OCI-M1 (cell line): Measurements from ENCODE around the gene TAOK3.
A peak's percentile ranks its signal among the peaks of the same experiment; 100 is the strongest.
"Not testable (repeated sequence)": the region's sequence is repeated elsewhere in the genome, so short reads cannot be mapped to it uniquely, and the experiment has no call there.

Experiments used
- DNase-seq: peaks from one replicate; lab custom pipeline; 2025; lab: John Stamatoyannopoulos, UW

The TAOK3 gene

GRCh38 chr12:118299791-118300460 lies 72.8 kb downstream of the TAOK3 start:
- DNase-seq = peak; percentile 39

DNA sequence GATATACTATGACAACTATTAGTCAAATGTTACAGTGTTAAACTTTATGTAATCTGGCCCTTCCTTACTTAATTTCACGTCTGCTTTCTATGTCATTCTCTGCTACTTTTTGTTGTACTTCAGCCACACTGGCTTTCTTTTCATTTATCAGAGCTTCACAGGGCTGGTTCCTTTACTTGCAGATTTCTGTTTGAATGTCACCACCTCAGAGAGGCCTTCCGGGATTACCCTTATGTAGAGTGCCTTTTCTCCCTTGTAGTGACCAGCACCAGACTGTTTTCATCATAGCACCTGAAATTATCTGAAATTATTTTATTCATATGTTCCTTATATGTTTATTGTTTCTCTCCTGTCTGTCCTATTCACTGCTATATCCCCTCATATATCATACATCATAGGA lies 75.4 kb downstream of the TAOK3 start:
- DNase-seq = no peak

DNA sequence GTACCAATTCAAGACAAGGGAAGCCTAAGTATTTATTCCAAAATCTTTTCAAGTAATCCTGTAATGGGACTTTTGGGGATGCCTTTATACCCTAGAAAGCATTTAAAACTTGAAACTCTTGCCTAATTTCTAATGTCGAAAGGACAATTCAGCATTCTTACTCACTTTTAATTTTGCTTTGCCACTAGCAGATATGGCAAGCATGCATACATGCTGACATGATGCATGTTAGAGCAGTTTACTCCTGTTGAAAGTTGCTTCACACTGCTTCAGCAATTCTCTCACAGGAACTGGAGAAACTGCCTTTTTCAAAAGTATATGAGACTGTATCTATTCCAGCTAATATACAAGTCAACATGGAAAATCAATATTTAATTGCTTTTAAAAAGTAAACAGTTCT lies 79.9 kb downstream of the TAOK3 start:
- no peak for DNase-seq

GRCh38 chr12:118290130-118290529 lies 82.6 kb downstream of the TAOK3 start:
- DNase-seq = peak; percentile 17

DNA sequence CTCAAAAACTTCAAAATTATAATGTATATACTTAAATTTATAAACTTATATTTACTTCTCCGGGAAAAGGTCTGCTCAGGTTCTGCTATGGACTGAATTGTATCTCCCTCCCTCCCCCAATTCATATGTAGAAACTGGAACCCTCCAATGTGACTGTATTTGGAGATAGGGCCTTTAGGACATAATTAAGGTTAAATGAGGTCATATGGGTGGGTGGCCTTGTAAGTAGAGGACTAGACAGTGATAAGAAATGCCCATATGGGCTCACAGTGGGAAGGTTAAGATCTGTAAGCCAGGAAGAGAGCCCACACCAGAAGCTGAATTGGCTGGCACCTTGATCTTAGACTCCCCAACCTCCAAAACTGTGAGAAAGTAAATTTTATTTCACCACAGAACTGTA lies 84.5 kb downstream of the TAOK3 start:
- DNase-seq = peak; percentile 87

GRCh38 chr12:118287728-118288127 lies 85.0 kb downstream of the TAOK3 start:
- DNase-seq = no peak

DNA sequence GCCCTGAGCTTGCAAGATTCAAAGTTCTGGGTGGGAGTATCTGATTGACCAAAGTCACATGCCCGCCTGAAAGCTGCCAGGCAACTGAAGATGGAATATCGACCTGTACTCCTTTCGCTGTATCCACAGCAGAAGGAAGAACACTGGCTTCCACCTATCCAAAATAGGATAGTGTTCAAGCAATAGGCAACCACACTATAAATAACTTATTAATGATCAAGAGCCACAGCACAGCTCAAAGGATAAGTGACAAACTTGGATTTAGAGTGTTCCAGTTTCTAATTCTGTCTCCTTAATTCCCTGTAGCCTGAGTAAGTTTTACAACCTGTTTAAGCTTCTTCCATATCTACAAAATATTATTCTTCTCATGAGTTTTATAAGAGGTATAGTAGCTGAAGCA lies 89.9 kb downstream of the TAOK3 start:
- no peak for DNase-seq

GRCh38 chr12:118278288-118278687 lies 94.4 kb downstream of the TAOK3 start:
- not testable (repeated sequence) for DNase-seq

- DNase-seq = no peak
Observed at GRCh38 chr12:118274066-118274465, 98.6 kb downstream of the TAOK3 start.

DNA sequence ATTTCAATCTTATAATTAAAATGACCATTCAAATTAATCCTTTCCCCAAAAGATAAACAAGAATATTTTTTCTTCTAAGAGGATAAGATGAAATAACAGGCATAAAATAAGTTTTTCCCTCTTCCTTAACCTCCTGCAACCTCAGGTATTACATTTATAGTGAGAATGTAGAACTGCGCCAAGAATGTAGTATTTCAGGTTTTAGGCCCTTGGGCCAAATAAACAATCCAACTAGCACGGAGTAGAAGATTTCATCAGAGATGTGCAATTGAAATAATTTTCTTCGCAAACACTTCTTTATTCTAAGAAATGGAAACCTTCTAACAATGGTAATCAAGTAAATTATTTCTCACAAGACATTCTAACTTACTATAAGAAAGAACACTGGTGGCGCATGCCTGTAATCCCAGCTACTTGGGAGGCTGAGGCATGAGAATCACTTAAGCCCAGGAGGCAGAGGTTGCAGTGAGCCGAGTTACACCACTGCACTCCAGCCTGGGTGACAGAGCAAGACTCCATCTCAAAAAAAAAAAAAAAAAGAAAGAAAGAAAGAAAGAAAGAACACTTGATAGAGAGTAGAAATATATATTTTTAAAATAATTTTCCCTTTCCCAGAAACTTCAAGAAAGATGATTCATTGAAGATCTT lies 100.8 kb downstream of the TAOK3 start:
- DNase-seq = no peak

- DNase-seq = no peak
Observed at GRCh38 chr12:118271183-118271582, 101.5 kb downstream of the TAOK3 start.

DNA sequence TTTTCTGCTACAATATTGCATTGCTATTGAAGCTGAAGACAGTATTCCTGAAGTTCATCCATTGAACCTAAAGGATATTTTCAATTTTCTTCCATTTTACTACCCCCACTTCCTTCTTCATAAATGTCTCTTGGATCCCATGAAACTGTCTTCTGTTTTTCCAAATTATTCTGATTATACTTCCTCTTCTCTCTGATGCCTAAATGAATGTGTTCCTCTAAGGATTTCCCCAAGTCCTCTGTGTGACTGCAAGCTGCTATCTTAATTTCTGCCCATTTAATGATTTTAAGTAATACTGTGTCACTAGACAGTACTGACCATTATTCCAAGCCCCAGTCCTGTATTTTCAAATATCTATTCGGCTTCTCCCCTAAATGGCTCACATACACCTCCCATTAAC lies 102.9 kb downstream of the TAOK3 start:
- peak; percentile 1 for DNase-seq

- DNase-seq = no peak
Observed at GRCh38 chr12:118259079-118259478, 113.6 kb downstream of the TAOK3 start.

- no peak for DNase-seq
Observed at GRCh38 chr12:118256352-118256751, 116.4 kb downstream of the TAOK3 start.

DNA sequence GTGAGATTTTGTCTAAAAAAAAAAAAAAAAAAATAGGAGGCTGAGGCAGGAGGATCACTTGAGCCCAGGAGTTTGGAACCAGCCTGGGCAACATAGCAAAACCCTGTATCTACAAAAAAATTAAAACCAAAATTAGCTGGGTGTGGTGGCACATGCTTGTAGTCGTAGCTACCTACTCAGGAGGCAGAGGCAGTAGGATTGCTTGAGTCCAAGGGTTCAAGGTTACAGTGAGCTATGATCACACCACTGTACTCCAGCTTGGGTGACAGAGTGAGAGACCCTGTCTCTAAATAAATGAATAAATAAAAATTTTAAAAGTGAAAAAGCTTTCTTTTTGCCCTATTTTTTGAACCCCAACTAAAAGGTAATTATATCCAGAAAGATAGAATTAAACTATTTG lies 123.2 kb downstream of the TAOK3 start:
- no peak for DNase-seq

DNA sequence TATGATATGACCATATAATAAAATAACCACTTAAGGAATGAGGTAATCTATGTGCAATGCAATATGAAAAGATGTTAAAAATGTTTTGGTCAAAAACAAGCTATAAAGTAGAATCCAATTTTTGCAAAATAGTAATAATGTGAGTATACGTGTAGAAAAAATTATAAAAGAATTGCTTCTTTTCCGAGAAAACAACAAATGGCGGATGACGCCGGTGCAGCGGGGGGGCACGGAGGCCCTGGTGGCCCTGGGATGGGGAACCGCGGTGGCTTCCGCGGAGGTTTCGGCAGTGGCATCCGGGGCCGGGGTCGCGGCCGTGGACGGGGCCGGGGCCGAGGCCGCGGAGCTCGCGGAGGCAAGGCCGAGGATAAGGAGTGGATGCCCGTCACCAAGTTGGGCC lies 126.8 kb downstream of the TAOK3 start:
- DNase-seq = not testable (repeated sequence)

GRCh38 chr12:118238888-118239287 lies 133.8 kb downstream of the TAOK3 start:
- peak; percentile 4 for DNase-seq

GRCh38 chr12:118237908-118238307 lies 134.8 kb downstream of the TAOK3 start:
- DNase-seq = no peak

DNA sequence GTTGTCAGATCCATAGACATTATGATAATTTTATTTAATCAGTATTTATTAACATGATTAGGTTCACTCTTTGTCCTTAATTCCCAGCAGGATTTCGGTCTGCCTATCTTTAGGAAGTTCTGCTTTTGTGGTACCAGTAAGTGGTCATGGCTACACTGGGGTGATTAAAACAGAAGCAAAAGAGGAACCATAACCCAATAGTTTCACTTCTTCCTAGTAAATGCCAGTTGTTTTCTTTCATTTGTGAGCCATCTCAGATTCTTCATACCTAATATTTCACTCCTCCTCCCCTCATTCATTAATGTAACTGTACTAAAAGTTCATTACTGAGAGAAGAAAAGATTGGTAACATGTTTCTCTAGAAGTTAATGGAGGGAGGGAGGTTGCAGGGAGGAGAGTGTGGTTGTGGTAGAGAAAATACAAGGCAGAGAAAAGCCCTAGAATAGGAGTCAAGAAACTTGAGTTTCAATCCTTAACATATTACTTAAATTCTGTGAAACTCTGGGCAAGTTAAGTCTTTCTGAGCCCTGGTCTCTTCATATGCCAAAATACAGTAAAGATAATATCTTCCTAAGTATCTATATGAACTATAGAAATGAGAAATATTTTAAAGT lies 135.5 kb downstream of the TAOK3 start:
- peak; percentile 75 for DNase-seq

DNA sequence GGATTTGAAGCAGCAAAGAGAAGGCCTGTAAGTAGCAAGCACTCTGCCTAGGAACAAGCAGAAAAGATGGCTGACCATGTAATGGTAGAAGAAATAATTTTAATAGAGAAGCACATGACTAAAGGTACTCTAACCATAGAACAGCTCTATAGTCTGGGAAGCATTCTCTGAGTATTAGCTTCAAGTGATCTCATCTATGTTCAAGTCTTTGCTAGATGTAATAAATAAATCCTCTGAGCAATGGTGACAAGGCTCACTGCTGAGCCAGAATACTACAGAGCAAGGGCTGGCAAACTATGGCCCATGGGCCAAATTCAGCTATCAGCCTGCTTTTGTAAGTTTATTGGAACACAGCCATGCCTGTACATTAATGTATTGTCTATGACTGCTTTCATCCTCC lies 152.0 kb downstream of the TAOK3 start:
- no peak for DNase-seq

GRCh38 chr12:118219772-118220171 lies 152.9 kb downstream of the TAOK3 start:
- no peak for DNase-seq

DNA sequence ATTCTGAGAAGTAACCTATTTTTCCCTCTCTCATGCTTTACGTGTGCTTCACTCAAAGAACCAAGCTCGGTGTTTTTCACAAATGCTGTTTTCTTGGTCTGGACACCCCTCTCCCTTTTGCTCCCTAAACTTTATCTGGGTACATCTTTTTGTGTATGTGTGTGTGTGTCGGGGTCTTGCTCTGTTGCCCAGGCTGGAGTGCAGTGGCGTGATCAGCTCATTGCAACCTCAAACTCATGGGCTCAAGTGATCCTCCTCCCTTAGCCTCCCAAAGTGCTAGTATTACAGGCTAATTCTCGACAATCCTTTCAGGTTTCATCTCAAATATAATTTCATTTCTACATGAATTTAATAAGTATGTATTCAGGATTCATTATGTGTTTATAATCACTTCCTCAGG lies 153.6 kb downstream of the TAOK3 start:
- DNase-seq = no peak

DNA sequence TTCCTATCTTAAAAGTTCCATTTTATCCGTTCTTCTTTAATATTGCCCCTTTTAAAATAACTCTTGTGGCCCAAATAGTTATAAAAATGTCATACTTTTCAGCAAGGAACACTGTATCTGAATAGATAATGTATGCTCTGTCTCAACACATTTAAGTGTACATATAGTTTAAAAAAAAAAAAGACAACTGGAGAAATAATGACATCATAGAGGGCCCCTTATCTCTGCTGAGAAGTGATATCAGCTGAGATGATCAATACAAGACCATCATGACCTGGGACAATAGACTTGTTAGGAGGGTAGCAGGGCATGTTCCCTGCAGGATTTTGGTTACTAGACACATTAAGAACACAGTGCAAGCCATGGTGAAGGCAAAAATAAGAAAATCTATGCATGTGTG lies 159.3 kb downstream of the TAOK3 start:
- DNase-seq = no peak

DNA sequence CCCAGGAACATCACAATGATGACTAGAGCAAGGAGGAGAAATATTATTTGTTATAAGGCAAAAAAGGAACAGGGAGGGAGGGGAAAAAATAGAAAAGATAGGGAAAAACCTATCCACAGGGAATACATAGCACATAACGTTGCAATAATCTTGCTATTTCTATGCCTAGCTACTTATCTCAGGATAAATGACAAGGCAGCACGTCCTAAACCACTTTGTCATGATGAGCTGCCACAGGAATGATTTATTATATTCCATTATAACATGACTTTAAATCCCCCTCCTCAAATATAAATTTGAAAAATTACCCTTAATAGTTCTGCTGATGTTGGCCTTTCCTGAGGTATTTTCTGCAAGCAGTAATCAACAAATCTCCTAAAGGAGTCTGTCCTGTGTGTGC lies 160.1 kb downstream of the TAOK3 start:
- no peak for DNase-seq
